Stimulated activated CD8-positive, alpha-beta memory T cell treated with anti-CD3 and anti-CD28 coated beads, Interleukin-15, amount 100 ng/mL, for 4 hours (primary cell): ENCODE measurements around the gene ZC3HAV1L.
"Not testable (repeated sequence)": the region's sequence is repeated elsewhere in the genome, so short reads cannot be mapped to it uniquely, and the experiment has no call there.

ENCODE experiments used
- DNase-seq, 2 donors: peaks; one replicate each; pipeline ENCODE4 v3.0.0-alpha.2; 2020; ENCODE audit warnings: low read depth in 2 of 2

ZC3HAV1L gene, protein sequence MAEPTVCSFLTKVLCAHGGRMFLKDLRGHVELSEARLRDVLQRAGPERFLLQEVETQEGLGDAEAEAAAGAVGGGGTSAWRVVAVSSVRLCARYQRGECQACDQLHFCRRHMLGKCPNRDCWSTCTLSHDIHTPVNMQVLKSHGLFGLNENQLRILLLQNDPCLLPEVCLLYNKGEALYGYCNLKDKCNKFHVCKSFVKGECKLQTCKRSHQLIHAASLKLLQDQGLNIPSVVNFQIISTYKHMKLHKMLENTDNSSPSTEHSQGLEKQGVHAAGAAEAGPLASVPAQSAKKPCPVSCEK

DNA sequence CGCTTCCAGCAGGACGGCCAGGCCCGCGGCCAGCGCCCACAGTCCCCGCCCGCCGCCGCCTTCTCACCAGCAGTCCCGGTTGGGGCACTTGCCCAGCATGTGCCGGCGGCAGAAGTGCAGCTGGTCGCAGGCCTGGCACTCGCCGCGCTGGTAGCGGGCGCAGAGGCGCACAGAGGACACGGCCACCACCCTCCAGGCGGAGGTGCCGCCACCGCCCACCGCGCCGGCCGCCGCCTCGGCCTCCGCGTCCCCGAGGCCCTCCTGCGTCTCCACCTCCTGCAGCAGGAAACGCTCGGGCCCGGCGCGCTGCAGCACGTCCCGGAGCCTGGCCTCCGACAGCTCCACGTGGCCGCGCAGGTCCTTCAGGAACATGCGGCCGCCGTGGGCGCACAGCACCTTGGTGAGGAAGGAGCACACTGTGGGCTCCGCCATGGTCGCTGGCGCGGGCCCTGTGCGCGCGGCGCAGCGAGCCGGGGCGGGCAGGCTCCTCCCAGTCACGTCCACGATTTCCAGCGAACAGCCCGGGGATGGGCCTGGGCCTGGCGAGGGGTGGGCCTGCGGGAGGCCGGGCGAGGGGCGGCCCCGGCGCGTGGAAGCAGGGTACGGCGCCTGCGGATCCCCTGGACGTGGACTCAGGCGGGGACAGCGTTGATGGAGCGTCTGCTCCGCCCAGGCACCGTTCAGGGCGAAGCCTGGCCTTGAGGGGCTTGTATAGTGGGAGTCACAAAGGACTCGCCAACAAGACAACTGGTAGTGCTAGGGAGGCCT lies at the start of gene ZC3HAV1L:
Gene ZC3HAV1L, minus strand, starts transcription at position 457 of the 768 bp plus-strand sequence. Its CDS starts 25 bp downstream, at position 432.
- DNase-seq, result peak in 1 of 2 donors; percentile 21

DNA sequence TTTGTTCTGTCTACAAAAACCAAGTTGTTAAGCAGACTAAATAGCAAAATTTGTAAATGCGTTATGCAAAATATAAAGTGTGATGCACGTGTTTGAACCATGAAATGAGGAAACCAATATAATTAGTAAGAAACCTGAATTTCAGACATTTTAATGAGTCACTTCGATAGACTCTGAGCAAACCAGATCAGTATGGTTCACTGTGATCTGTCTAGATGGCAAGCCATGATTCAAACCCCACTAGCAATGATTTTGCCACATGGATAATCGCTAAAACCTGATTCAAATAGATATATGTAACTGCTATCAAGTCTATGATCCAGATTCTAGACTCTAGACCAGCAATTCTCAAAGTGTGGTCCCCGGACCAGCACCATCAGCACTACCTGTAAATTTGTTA lies 48.9 kb upstream of the ZC3HAV1L start:
- DNase-seq, result no peak

GRCh38 chr7:139081584-139081983 lies 45.7 kb upstream of the ZC3HAV1L start:
- DNase-seq, result no peak

- DNase-seq, result no peak
These were observed 45.1 kb upstream of the ZC3HAV1L start for GRCh38 chr7:139080905-139081304.

GRCh38 chr7:139079861-139080260 lies 44.0 kb upstream of the ZC3HAV1L start:
- no peak for DNase-seq

DNA sequence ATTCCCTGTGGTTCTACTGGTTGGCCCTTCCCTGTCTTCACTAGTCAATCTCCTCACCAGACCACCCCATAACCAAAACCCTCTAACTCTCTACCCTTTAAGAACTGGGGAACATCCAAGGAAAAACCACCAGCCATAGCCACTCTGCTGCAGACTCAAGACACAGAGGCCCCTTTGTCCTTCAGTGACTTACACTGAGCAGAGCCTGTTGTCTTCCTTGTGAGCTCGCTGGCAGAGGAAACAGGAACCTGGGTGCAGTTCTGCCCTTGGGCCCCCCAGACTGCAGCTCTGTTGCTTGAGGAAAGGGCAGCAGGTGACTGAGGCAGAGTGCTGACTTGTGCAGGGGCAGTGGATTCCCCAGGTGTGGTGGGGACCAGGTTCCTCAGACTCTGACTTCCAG lies 43.1 kb upstream of the ZC3HAV1L start:
- no peak for DNase-seq

DNA sequence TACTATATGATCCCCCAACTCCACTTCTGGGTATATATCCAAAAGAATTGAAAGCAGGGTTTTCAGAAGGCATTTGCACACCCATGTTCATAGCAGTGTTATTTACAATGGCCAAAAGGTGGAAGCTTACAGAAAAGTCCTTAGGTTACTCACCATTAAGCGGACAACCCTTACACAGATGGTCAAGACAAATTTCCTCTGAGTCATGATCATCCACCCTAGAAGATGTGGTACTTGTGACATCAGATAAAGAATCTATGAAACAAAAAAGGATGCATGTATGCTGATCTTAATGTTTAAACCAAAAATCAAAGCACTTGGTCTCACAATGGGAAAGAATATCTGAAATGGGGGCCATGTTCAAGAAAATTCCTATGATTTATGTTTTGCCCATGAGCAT lies 42.6 kb upstream of the ZC3HAV1L start:
- DNase-seq, result no peak

DNA sequence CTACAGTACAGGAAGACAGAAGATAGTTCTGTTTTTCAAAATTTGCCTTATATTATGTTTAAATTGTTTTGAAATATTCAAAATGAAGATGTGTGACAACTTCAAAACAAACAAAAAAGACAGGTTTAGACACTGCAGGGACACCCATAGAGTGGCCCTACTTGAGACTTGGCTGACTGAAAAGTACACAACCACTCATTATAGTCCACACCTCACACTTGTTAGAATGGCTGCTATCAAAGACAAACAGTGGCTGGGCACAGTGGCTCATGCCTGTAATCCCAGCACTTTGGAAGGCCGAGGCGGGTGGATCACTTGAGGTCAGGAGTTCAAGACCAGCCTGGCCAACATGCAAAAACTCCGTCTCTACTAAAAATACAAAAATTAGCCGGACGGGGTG lies 41.9 kb upstream of the ZC3HAV1L start:
- not testable (repeated sequence) for DNase-seq

DNA sequence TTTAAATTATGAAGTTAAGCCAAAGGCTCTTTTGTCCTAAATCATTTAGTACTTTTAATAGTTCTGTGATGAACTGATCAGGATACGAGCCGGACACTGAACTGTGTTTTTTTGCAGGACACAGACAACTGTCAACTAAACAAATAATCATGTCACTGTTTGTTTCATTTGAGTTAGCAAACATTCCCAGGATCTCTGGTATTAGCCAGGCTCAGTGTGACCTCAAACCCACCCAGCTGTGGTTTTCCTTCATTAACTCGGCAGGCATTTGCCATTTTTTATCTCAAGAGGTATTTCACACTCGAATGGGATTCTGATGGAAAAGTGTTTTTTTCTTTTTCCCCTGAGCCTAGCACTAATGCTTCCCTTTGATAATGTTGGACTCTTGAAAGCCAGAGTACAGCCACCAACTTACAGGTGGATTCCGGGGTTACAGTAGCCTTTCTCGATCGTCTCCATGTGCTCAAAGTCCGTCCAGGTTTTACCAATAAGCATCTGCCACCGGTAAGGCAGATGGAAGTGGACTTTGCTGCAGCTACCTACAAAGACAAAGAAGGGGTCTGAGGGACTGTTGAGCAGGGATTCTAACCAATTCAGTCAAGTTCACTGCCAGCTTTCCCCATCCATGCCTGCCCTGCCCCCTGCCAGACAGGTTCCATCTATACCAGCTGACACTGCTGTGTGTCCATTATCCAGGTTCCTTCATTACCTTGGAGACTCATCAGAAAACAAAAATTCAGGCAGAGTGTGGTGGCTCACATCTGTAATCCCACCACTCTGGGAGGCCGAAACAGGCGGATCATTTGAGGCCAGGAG lies 40.2 kb upstream of the ZC3HAV1L start:
- DNase-seq, result no peak

- peak in 1 of 2 donors; percentile 51 for DNase-seq
These were observed 39.3 kb upstream of the ZC3HAV1L start for GRCh38 chr7:139075031-139075652.

GRCh38 chr7:139072796-139073195 lies 37.0 kb upstream of the ZC3HAV1L start:
- DNase-seq, result no peak

- DNase-seq, result no peak
These were observed 35.8 kb upstream of the ZC3HAV1L start for GRCh38 chr7:139071680-139072079.

- no peak for DNase-seq
These were observed 32.9 kb upstream of the ZC3HAV1L start for GRCh38 chr7:139068544-139069399.

DNA sequence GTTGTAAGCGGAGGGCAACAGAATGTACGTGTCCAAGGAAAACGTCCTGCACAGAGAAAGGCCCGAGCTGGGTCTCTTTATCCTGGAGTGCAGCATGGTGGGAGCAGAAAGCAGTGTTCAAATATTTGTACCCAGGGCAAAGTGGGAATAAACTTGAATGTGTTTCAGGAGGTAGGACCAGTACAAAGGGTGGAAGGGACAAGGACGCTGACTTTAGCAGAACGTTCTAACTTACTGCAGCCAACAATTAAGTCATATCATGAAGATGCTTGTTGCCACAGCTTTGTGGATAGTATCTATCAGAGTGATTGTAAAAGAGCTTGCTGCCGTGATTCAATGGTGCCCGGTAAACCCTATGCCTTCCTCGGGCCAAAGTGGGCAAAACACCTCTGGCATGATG lies 30.5 kb upstream of the ZC3HAV1L start:
- DNase-seq, result no peak

DNA sequence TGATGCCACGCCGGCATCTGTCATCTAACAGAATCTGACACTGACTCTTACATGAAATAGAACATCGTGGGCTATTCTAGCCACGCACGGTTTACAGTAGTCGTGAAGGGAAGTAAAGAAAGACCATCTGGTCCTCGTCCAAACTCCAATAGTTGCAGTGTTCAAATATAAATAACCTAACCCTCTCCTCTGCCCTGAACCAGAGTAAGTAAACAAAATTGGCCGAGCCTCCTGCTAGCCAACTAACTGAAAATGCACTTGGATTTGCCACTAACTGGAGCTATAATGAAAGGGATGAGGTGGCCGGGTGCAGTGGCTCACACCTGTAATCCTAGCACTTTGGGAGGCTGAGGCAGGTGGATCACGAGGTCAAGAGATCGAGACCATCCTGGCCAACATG lies 29.5 kb upstream of the ZC3HAV1L start:
- no peak for DNase-seq

DNA sequence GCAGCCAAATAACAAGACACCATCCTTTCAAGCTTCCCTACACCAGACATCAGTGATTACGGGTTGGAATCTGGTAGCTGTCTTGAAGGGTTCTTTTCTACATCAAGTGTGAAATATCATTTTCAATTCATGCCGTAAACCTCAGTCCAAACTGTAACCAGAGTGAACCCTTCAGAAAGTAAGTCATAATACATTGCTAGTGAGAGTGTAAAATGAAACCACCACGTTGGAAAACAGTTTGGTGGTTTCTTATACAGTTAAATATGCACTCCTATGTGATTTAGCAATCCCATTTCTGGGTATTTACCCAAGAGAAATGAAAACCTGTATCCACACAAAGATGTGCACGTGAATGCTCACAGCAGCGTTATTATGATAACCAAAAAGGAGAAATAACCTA lies 25.6 kb upstream of the ZC3HAV1L start:
- DNase-seq, result no peak

GRCh38 chr7:139060695-139061237 lies 24.9 kb upstream of the ZC3HAV1L start:
- no peak for DNase-seq

- no peak for DNase-seq
These were observed 24.1 kb upstream of the ZC3HAV1L start for GRCh38 chr7:139059905-139060304.

GRCh38 chr7:139058943-139059342 lies 23.1 kb upstream of the ZC3HAV1L start:
- DNase-seq, result no peak

GRCh38 chr7:139055674-139056073 lies 19.8 kb upstream of the ZC3HAV1L start:
- DNase-seq, result no peak

DNA sequence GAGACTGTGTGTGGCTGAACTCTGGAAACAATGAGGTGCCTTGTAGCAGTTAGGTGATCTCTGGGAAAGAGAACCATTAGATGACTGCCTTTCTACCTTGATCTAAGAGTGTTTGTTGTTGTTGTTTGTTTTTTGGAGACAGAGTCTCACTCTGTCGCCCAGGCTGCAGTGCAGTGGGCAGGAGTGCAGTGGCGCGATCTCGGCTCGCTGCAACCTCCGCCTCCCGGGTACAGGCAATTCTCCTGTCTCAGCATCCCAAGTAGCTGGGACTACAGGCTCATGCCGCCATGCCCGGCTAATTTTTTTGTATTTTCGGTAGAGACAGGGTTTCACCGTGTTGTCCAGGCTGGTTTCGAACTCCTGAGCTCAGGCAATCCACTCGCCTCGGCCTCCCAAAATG lies 18.8 kb upstream of the ZC3HAV1L start:
- DNase-seq, result not testable (repeated sequence)
